DMS53 (cell line): ENCODE results near the gene FUBP1.
"Not testable (repeated sequence)": the region's sequence is repeated elsewhere in the genome, so short reads cannot be mapped to it uniquely, and the experiment has no call there.

Experiments
- DNase-seq: peaks from one replicate; lab custom pipeline; 2025; lab: John Stamatoyannopoulos, UW

The FUBP1 gene

DNA sequence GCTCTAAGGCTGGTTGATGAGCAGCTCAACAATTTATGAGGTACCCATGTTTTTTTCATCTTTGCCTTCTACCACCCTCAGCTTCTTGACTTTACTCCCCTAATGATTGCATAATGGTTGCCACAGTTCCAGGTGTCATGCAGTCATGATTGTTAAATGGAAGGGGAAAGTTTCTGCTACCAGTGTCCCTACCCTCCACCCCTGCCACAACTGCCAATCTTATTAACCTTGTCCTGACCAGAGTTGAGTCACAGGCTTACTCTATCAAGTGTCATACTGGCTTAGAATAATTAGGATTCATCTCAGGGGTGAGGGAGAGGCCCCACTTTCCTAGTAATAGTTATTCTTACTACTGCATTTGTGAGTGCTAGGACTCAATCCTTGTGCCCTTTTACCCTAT, 7.9 kb upstream of the FUBP1 start:
- no peak for DNase-seq

DNA sequence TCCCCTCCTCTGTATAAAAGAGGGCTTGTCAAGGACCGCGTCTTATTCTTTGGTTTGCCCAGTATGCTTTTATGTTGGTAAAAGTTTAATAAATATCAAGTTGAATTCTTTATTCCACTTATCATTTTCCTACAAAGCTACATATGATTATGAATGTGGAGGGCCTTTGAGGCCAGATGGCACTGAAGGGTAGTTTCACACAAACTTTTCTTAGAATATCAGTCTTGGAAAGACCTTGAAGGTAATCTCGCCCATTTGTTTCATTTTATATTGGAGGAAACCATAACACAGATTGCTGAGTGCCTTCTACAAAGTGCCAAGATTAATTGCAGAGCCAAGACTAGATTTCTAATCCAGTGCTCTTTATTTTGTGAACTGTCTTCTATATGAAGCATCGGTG, 5.8 kb upstream of the FUBP1 start:
- no peak for DNase-seq

DNA sequence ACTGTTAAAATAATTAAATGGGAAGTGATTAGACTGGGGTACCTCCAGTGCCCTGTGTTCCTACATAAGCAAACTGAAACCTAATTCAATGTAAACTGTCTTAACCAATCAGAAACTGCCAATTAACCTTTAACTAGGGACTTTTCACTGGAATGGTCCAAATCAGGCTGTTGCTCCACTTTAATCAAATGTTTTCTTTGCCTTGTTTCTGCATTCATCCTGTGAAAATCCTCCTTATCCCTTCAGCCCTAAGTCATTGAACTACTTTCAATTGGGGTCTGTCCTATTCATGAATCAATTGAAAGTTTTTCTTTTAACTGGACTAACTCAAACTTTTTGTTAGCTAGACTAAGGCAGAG, 5.1 kb upstream of the FUBP1 start:
- no peak for DNase-seq

DNA sequence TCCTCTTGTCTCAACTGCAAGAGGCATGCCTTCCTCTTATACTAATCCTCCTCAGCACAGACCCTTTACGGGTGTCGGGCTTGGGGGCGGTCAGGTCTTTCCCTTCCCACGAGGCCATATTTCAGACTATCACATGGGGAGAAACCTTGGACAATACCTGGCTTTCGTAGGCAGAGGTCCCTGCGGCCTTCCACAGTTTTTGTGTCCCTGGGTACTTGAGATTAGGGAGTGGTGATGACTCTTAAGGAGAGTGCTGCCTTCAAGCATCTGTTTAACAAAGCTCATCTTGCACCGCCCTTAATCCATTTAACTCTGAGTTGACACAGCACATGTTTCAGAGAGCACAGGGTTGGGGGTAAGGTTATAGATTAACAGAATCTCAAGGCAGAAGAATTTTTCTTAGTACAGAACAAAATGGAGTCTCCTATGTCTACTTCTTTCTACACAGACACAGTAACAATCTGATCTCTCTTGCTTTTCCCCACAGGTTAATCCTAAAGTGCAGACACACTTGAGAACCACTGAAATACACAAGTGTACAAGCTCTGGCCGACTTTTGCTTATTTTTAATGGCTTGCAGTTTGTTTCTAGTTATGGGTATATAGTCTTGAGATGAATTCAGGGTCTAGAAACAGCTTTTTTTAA, 4.6 kb upstream of the FUBP1 start:
- DNase-seq, result not testable (repeated sequence)

DNA sequence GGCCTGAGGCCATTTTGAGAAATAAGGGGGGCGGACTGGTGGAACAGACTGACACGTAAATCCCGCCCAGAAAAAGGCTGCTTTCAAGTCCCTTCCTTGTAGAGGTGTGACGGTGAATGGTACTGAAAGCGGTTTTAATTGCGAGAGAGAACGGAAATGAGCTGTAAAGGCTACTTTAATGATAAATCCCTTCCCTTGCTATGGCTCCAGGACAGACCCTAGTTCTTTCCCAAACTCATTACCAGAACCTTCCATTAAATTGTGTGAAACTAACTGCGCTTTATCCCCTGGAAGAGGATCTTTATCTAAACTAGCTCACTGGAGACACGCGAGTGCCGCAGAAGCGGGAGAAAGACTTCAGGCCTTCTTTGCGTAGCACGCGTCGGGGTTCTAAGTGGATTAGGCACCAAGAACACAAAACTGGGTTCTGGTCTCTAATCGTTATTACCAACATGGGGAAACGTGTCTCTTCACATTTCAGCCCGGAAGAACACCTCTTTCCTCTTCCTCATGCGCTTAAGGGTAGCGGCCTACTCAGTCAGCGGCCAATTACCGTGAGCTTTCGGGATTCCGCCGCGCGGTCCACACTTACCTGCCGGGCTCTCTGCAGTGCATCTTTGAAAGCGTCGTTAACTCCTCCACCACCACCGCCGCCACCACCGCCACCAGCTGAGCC, 441 bp downstream of the FUBP1 start:
- peak; percentile 96 for DNase-seq

DNA sequence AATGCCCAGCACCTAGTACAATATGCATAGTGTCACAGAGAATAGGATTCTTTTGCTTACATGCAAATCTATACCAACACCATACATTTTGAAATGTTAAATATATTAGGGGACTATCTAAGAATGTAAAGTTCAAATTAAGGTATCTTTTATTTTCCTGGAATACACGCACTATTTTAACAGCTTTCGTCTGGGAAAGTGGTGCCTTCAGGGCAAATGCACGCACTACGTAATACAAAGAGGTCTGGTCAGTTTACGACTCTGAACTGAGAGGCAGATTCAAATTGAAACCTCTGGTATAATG, 931 bp downstream of the FUBP1 start:
- no peak for DNase-seq

DNA sequence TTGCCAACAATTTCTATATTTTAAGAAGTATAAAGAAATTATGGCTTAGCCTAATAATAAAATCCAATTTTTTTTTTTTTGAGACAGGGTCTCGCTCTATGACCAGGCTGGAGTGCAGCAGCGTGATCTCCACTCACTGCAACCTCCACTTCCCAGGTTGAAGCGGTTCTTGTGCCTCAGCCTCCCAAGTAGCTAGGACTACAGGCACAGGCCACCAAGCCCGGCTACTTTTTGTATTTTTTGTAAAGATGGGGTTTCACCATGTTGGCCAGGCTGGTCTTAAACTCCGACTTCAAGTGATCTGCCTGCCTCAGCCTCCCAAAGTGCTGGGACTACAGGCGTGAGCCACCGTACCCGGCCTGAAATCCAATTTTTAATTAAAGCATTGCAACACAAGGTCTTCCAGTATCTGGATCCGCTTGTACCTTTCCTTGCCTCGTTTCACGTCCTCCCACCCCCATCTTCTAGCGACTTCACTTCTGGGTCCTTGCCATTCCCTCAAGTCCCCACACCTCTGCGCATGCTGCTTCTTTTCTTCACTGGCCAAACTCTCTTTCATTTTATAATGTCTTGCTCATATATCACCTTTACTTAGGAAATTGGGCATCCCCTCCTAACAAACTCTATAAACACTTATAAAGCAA, 2.3 kb downstream of the FUBP1 start:
- no peak for DNase-seq

DNA sequence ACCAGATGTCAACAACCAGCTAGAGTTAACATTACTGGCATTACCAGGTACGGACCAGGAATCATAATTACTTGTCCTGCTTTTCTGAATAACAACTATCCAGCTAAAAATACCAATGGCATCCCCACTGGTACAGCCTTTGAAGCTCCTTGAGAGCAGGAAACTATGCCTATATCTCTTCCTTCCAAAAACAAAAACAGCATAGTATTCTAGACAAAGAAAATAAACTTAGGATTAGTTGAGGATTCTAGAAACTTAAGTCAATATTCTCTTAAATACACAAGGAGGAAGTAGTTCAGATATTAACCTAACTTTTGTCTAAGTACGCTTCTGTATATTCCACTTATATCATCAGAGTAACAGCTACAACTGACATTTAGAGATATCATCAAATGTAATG, 3.0 kb downstream of the FUBP1 start:
- no peak for DNase-seq

DNA sequence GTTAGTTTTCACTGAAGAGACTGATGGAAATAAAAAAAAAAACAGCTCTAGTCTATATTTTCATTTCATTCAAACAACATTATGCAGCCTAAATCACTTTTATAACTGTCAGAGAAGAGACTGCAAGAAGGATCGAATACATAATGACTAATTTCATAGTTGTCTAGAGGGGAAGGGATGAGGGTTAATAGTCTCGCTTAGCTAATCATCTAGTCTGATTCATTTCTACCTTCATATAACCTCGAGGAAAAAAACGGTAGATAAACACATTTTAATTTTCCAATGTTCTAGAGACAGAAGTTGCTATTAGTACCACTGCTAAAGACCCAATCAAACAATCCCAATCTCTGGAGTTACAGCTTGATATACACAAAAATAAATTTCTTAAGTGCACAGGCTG, 3.5 kb downstream of the FUBP1 start:
- no peak for DNase-seq

DNA sequence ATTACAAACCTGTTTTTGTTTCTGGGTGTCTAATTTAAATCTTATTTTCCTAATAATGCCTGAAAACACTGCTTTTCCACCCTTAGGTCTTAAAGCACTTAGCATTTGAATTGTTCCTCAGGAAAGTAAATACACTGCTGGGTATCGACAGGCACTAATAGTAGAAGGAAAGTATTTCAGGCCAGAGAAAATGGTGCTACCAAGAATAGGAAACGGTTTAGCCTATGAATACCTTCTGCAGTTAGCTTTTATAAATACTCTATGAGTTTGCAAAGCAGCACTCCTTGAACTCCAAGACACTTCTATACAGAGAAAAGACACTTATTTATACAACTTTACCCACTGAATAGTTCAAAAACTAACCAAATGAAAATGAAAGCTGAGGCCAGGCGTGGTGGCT, 6.8 kb downstream of the FUBP1 start:
- no peak for DNase-seq

DNA sequence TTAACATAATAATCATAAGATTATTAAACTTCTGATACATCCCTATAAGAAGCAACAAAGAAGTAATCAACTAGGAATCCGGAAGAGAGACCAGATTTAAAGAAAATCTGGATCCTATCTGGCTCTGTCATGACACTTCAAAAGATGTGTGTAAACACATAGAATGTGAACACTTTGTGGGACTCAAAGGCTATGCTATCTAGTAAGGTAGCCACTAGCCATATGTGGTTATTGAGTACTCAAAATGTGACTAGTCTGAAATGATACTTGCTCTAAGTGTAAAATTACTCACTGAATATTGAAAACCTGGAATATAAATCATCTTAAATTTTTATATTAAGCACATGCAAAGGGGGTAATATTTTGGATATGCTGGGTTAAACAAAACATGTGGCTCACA, 8.7 kb downstream of the FUBP1 start:
- DNase-seq, result peak; percentile 17

DNA sequence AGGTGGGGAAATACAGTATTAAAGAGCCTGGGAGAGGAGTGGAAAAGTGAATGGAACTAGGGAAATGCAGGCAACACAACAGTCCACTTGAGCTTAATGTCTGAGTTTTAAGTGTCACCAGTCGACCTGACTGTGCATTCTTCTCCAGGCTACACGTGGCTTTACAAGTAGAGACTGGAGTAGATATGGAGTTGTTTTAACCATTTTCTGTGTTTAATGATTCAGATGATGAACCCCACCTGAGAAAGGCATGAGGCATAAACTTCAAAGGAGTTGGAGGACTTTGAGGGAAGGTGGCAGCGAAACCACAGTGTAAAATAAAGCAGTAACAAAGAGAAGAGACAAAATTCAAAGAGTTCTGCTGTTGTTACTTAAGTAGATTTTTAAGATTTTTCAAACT, 12.6 kb downstream of the FUBP1 start:
- DNase-seq, result no peak

DNA sequence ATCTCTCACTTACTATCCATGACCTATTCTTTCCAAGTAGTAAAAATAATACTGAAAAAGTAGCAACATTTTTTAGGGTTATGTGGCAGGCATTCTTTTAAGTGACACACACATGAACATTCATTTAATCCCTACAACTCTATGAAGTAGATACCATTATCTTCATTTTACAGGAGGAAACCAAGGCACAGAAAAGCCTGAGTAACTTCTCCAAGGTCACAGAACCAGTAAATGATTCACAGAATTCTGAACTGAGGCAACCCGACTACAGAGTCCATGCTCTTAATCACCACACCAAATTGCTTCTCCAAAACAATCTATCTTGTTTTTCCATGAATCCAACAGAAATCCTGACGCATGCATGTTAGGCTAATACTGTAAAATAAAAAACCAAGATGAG, 17.5 kb downstream of the FUBP1 start:
- no peak for DNase-seq

DNA sequence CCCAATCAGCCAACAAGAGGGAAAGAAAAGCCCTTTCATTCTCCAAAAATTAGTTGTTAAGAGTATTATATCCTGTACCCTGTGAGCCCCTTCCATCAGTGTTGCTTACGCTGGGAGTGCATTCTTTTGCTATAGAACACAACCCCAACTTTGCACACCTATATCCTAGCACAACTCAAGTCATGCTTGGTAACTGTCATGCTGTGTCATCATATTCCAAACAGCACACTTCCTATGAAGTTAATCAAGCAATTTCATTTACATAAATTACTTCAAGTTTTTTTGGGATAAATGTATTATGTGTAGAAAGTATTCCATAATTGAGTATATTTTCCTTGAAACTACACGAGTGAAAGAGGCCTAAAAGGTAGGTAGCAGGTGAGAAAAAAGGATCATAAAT, 20.0 kb downstream of the FUBP1 start:
- no peak for DNase-seq

DNA sequence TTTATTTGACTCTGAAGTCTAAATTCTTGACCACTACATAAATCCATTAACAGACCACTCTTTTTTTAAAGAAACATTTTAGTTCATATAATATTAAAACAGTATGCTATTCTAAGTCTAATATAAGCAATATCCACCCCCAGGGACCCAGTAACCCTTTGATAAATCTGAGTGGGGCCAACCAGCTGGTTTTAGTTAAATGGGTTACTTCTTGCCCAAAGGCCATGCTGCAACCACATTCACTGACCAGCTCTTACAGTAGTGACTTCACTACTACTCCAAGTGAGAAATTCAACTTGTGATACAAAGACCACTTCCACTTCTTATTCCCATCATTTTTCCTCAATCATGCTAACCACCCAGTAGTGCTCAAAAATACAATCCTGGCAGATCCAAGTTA, 20.5 kb downstream of the FUBP1 start:
- DNase-seq, result no peak

DNA sequence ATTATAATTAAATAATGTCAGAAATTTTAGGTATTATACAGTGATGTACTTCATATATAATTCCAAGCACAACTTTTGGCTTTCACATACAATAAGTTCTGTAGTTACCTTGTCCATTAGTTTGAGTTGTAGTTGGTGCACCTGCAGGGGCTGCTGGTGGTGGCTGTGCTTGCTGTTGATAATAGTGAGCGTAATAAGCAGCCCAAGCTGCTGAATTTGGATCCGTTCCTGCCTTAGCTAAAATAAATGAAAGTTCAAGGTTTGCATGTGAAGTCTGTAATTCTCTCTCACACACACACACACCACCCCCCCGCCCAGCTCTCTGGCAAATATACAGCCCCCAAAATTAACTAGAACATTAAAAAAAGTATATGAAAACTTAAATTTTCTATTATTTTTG, 22.4 kb downstream of the FUBP1 start:
- no peak for DNase-seq

DNA sequence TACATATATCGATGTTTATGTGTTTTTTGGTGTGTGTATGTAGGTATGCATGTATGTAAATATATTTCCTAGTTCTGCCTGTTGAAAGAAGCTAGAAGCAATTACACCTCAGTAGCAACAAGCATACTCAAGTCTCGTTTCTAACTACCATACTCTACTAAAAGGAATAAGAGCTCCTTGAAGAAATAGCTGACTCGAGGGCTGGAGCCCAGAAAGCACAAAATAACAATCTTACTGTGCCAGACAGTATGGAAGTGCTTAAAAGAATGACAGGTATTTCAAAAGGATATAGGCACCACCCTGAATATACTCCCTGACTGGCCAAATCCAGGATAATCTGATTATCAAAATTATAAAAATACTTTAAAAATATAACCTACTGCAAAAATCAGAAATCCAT, 23.2 kb downstream of the FUBP1 start:
- DNase-seq, result no peak

DNA sequence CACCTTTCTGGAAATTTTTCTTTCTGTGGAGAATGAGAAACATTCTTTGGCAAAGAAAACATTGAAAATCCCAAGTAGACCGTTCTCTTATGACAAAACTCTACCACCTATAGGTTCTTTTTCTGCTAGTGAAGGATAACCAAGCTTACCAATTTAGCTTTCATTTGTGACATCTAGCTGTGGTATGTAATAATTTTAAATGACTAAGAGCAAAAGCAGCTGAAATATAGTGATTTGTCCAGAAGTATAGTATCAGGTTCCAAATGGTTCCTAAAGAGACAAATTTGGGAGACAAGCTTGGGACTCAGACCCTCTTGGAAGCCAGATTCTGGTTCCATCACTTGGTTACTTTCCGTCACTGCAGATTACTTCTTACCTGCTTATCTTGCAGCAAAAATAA, 24.4 kb downstream of the FUBP1 start:
- no peak for DNase-seq

DNA sequence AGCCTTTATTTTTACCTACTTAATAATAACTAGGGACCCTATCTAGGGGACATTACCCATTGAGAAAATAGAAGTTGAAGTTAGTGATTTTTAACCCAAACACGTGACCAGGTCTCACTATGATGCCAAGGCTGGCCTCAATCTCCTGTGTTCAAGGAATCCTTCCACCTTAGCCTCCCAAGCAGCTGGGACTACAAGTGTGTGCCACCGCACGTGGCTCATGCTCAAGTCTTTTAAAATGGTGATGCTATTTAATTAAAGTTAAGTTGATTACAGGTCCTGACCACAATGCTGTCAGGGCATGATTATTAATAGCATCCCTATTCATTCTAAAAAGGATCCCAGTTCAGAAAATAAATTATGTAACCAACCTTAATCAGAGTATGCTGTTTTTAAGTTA, 25.0 kb downstream of the FUBP1 start:
- no peak for DNase-seq

DNA sequence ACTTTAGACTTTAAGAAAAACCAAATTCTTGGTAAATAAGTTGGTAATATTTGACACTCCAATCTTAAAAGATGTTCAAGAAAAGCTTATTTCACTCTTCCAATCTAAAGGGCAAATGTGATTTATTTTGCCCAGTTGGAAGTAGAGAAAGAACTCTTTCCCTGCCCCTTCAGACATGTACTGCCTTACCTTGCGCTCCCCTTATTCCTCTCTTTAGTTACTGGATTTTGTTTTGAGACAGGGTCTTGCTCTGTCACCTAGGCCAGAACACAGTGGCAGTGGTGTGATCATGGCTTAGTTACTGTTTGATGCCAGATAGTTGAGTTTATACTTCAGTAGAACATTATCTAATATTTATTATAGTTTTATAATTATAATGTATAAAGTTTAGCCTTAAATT, 27.5 kb downstream of the FUBP1 start:
- no peak for DNase-seq

DNA sequence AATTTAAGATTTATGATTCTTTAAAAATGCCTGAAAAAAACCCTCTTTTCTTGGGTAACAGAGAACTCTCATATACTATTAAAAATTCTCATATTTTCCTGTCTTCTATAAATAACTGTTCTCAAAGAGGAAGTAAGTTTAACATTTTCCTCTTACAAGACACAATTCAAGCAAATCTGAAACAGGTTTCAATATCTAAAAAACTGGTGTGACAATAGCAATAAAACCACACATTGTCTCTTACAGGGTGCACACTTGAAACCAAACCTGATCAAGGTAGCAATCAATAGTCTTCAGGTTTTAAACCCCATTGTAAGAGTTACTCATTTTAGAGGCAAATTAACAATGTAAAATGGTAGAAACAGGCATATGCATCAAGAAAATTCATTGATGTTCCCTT, 28.0 kb downstream of the FUBP1 start:
- DNase-seq, result no peak

DNA sequence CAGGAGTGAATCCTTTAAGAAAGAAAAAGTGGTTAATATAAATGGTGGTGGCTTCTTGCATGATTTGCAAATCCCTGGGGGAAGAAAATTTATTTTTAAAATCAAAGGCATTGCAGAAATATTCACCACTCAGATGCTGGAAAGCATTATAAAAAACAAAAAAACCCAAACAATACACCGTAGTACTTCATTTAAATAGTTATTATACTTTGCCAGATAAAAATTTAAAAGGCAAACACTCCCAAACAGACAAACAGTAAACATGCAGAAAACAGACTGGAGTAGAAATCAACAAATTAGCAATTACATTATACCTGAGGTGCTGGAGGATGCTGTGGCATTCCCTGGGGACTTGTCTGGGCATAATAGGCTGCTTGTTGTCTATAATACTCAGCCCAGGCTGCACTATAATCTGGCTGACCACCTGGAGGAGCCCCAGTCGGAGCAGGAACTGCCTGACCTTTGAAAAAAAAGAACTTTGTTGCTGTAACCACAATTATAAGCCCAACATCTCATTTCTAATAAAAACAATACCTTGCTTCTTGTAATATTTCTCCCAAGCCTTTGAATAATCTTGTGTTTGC, 29.9 kb downstream of the FUBP1 start:
- DNase-seq, result peak; percentile 41

DNA sequence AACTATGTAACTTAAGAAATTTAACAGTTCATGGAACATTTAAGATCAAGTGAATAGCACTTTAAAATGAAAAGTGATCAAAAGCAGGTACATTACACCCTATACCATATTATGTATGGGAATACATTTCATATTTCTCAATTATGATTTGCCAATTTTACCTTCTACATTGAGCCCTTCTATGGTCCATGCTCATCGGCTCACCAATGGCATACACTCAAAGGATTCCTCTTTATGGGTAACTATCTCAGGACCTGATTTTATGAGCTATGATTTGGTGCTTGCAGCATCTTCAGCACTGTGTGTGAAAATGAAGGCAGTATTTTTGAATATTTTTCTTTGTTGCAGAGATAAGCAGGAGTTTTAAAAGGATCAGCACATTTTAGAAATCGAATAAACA, 33.5 kb downstream of the FUBP1 start:
- no peak for DNase-seq
